ENCODE results near the gene CYP2E1.
"Not testable (repeated sequence)": the region's sequence is repeated elsewhere in the genome, so short reads cannot be mapped to it uniquely, and the experiment has no call there.

Gene CYP2E1

GRCh38 chr10:133573460-133573859, 46.3 kb downstream of the CYP2E1 start:
- DNase-seq (ENCODE audit: low read depth), result not testable (repeated sequence)

GRCh38 chr10:133577037-133577436, 49.9 kb downstream of the CYP2E1 start:
- DNase-seq (ENCODE audit: low read depth), result not testable (repeated sequence)

Measured in fibroblast of gingiva (primary cell).